ENCODE measurements around the gene DENND1A. TPM values are rescaled to one million over a fixed set of nuclear protein-coding genes. Genes with fewer than 3 reads are reported as not detected.

Gene DENND1A
- total and polyA plus RNA-seq, 12 donors, result 7.3 to 36.7 (median 19.6) TPM

DNA sequence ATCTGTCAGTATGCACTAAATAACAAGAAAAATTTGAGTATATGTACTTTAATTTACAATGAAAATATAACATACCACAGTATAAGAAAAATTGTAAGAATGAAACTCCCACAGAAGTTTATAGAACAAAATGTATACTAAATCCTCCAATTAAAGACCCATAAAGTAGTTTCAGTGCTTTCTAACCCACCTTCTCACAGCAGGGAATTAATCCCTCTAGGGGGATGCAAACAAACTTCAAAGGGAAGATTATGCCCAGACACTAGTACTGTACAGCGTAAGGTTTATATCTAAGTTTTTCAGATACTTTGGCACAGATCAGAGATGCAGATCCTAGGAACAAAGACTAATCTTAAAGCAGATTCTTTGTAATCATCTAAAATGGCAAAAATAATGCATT is 57.2 kb downstream of the DENND1A start:
- H3K9me3 ChIP-seq (replicated peaks in 1 of 3), result no peaks in the 10 kb centered on the region
- no peaks in the 10 kb centered on the region for H3K36me3 ChIP-seq (replicated peaks in 1 of 2)
- H3K4me3 ChIP-seq, result no peak overlapping the region
- TF ChIP-seq POLR2A (IDR thresholded peaks at IDR 0.05) (no peak), CTCF (IDR thresholded peaks at IDR 0.05) (no peak)
- intact Hi-C loops (cut with DNase I), result no loop called here
- WGBS, 4 donors, result 78 to 100% (median 95%) methylated on average over 1 of the region's 1 CpG
- peaks cover 0 to 10% of the 10 kb centered on the region in 2 donors for H3K4me1 ChIP-seq (replicated peaks in 1 of 2)
- no peak for DNase-seq
- no peak overlapping the region for H3K27ac ChIP-seq
- no peaks in the 10 kb centered on the region for H3K27me3 ChIP-seq

- no peaks in the 10 kb centered on the region for H3K9me3 ChIP-seq (replicated peaks in 1 of 3)
- no peak for TF ChIP-seq POLR2A (IDR thresholded peaks at IDR 0.05)
- no peak for TF ChIP-seq CTCF (IDR thresholded peaks at IDR 0.05)
- no peaks in the 10 kb centered on the region for H3K36me3 ChIP-seq (replicated peaks in 1 of 2)
- H3K4me3 ChIP-seq, result no peak overlapping the region
- H3K27ac ChIP-seq, result no peak overlapping the region
- WGBS, 4 donors, result 88 to 97% (median 93%) methylated on average over 3 of the region's 3 CpGs
- intact Hi-C loops (cut with DNase I), result no loop called here
- DNase-seq, result no peak
- H3K27me3 ChIP-seq, result no peaks in the 10 kb centered on the region
- peaks cover 0 to 10% of the 10 kb centered on the region in 2 donors for H3K4me1 ChIP-seq (replicated peaks in 1 of 2)
Measured at GRCh38 chr9:123871781-123872180, 58.1 kb downstream of the DENND1A start.

GRCh38 chr9:123868002-123868401 is 61.9 kb downstream of the DENND1A start:
- no peaks in the 10 kb centered on the region for H3K9me3 ChIP-seq (replicated peaks in 1 of 3)
- intact Hi-C loops (cut with DNase I), result no loop called here

GRCh38 chr9:123867034-123867433 is 62.9 kb downstream of the DENND1A start:
- no peak overlapping the region for H3K4me3 ChIP-seq
- peak overlapping the region in 2 of 5 donors; percentile 15 to 79 for H3K27ac ChIP-seq
- 73 to 79% (median 74%) methylated on average over 3 of the region's 3 CpGs for WGBS, 4 donors
- H3K4me1 ChIP-seq (replicated peaks in 1 of 2), result peaks cover 3 to 40% of the 10 kb centered on the region in 2 donors
- no peaks in the 10 kb centered on the region for H3K9me3 ChIP-seq (replicated peaks in 1 of 3)
- TF ChIP-seq CTCF (IDR thresholded peaks at IDR 0.05) (no peak), POLR2A (IDR thresholded peaks at IDR 0.05) (no peak)
- DNase-seq, result no peak
- H3K27me3 ChIP-seq, result no peaks in the 10 kb centered on the region
- no peaks in the 10 kb centered on the region for H3K36me3 ChIP-seq (replicated peaks in 1 of 2)
- intact Hi-C loops (cut with DNase I), result no loop called here

More at GRCh38 chr9:123868002-123868401, 61.9 kb downstream of the DENND1A start:
- Histone ChIP-seq H3K4me3 (peak overlapping the region in 1 of 4 donors; percentile 18), H3K27ac (peak overlapping the region in 3 of 5 donors; percentile 4 to 79 (median 15)), H3K36me3 (replicated peaks in 1 of 2) (no peaks in the 10 kb centered on the region), H3K27me3 (no peaks in the 10 kb centered on the region), H3K4me1 (replicated peaks in 1 of 2) (peaks cover 3 to 40% of the 10 kb centered on the region in 2 donors)
- TF ChIP-seq POLR2A (IDR thresholded peaks at IDR 0.05), result no peak
- TF ChIP-seq CTCF (IDR thresholded peaks at IDR 0.05), result no peak
- WGBS, 4 donors, result 43 to 59% (median 47%) methylated on average over 3 of the region's 3 CpGs
- DNase-seq, result no peak

All from adrenal gland (tissue), 12 donors.